K562 (cell line): ENCODE data around the gene CCDC106. TPM values are rescaled to one million over a fixed set of nuclear protein-coding genes. Genes with fewer than 3 reads are reported as not detected.

Source experiments
- CEBPB ChIP-seq: fragments of 450-650 bp; IDR thresholded peaks from 2 replicates; pipeline ENCODE4 v1.6.1; 2016; ENCODE audit warnings: missing genetic modification characterization, missing compliant biosample characterization
- E2F8 ChIP-seq: fragments of 450-650 bp; IDR thresholded peaks from 2 replicates; pipeline ENCODE4 v1.7.1; 2018; ENCODE audit warnings: mild to moderate bottlenecking, low read depth; ENCODE audit not compliant: partially characterized antibody
- ETS1 ChIP-seq: conservative IDR thresholded peaks from 2 replicates; pipeline ENCODE4 v1.6.1; 2011; ENCODE audit warnings: low read depth, mild to moderate bottlenecking, low read length; ENCODE audit not compliant: control insufficient read depth
- KDM5B ChIP-seq: fragments of 200-600 bp; sonication (generic); IDR thresholded peaks from 2 replicates; pipeline ENCODE4 v1.6.1; 2012; ENCODE audit warnings: low read depth, mild to moderate bottlenecking, moderate library complexity, low read length, control low read depth, inconsistent platforms; ENCODE audit not compliant: insufficient replicate concordance
- MYC ChIP-seq, 2 experiments: fragments of 250-450 bp in 1 of 2; sonication (Bioruptor Pico) in 1 of 2; IDR thresholded peaks; 2 replicates each; pipeline versions ENCODE4 v1.5.1 to v1.6.1; 2012 to 2021; ENCODE audit warnings: low read depth in 2 of 2, borderline replicate concordance in 1 of 2, improper control_type of control experiment in 1 of 2, low read length in 1 of 2, mild to moderate bottlenecking in 1 of 2, moderate library complexity in 1 of 2
- NCOA2 ChIP-seq, 2 experiments: fragments of 450-650 bp; IDR thresholded peaks; 2 replicates each; pipeline ENCODE4 v1.6.1; 2018; ENCODE audit warnings: mild to moderate bottlenecking in 2 of 2, moderate library complexity in 1 of 2; ENCODE audit not compliant: partially characterized antibody in 2 of 2
- PCBP1 ChIP-seq: fragments of 200-400 bp; formaldehyde crosslinking; IDR thresholded peaks from 2 replicates; pipeline ENCODE4 v1.6.1; 2018; ENCODE audit warnings: mild to moderate bottlenecking, low read depth, low read length; ENCODE audit not compliant: poor library complexity, severe bottlenecking
- SMAD1 ChIP-seq: fragments of 150-350 bp; IDR thresholded peaks from 2 replicates; pipeline ENCODE4 v1.6.1; 2014; ENCODE audit warnings: low read length, low read depth; ENCODE audit not compliant: partially characterized antibody
- SP1 ChIP-seq: sonication (generic); formaldehyde crosslinking; IDR thresholded peaks from 2 replicates; pipeline ENCODE4 v1.8.1; 2022; ENCODE audit warnings: mild to moderate bottlenecking, missing genetic modification reagents
- TBP ChIP-seq: optimal IDR thresholded peaks from 2 replicates; pipeline ENCODE3; 2011; ENCODE audit warnings: low read depth, low read length, improper control_type of control experiment
- THAP12 ChIP-seq: fragments of 250-450 bp; sonication (Bioruptor Pico); IDR thresholded peaks from 2 replicates; pipeline ENCODE4 v1.9.0; 2021; ENCODE audit warnings: mild to moderate bottlenecking, inconsistent platforms
- TSC22D4 ChIP-seq: fragments of 450-650 bp; IDR thresholded peaks from 2 replicates; pipeline ENCODE4 v1.6.1; 2016; ENCODE audit warnings: missing genetic modification characterization, missing biosample characterization, control low read depth
- ZBTB8A ChIP-seq: fragments of 450-650 bp; IDR thresholded peaks from 2 replicates; pipeline ENCODE4 v1.6.1; 2018; ENCODE audit warnings: mild to moderate bottlenecking, moderate library complexity; ENCODE audit not compliant: partially characterized antibody
- ZNF146 ChIP-seq: IDR thresholded peaks from one replicate; pipeline ENCODE4 v1.6.1; 2018; ENCODE audit warnings: missing compliant biosample characterization; ENCODE audit not compliant: unreplicated experiment
- ZNF589 ChIP-seq: fragments of 200-800 bp; sonication (Bioruptor generic); IDR thresholded peaks from 2 replicates; pipeline ENCODE4 v1.6.1; 2016; ENCODE audit warnings: low read depth, missing genetic modification characterization, missing compliant biosample characterization
- polyA plus RNA-seq, 8 experiments: library from polyadenylated mRNA; depleted of rRNA in 4 of 8; stranded (reverse) in 5 of 8; unstranded in 3 of 8; fragments of >200 nt; fragmentation: Nextera tagmentation in 2 of 8; fragmentation: Illumina TruSeq in 1 of 8; extraction: Ambion mirVana in 2 of 8; extraction: Trizol in 1 of 8; gene quantifications; 2 replicates each; pipeline versions ENCODE4 v1.2.1 to v1.2.3, GENCODE V29; 2011 to 2014; ENCODE audit warnings: inconsistent platforms in 1 of 8, missing spikeins in 1 of 8
- total RNA-seq, 7 experiments: library from RNA; depleted of rRNA in 6 of 7; stranded (reverse); fragments of >200 nt in 6 of 7; fragmentation: Illumina TruSeq in 2 of 7; extraction: Trizol in 2 of 7; gene quantifications; 2 replicates each; pipeline versions ENCODE4 v1.2.1 to v1.2.3, GENCODE V29; 2011 to 2021; ENCODE audit warnings: low replicate concordance in 1 of 7

CCDC106 gene
- total and polyA plus RNA-seq, 9 of the 15 experiments (the other 6 are each of a cell fraction or from before 2014, with no cell fraction given): 0.10 to 27.5 (median 15.0) TPM; not detected in 1

GRCh38 chr19:55674841-55675660 is 27.0 kb downstream of the CCDC106 start, which contains the start of gene EPN1 (continued):
- TF ChIP-seq KDM5B (peak; percentile 79), SP1 (peak; percentile 74), MYC (IDR thresholded peaks at IDR 0.05; ENCODE audit: low read depth, low read length) (peak; percentile 68), MYC (CRISPR knock-in tag; IDR thresholded peaks at IDR 0.05; ENCODE audit: borderline replicate concordance, low read depth) (peak; percentile 46; the same call in 1 of the 2 replicates), ZNF146 (CRISPR knock-in tag) (no peak), PCBP1 (no peak), TSC22D4 (tag) (no peak), TBP (peak; percentile 8), ZBTB8A (no peak), NCOA2 (IDR thresholded peaks at IDR 0.05; ENCODE audit: partially characterized antibody in 2 of 2) (no peak), ZNF589 (CRISPR knock-in tag) (no peak), SMAD1 (no peak), THAP12 (CRISPR knock-in tag) (no peak), ETS1 (peak; percentile 79), CEBPB (no peak), E2F8 (peak; percentile 95)
